Measurements from ENCODE around the gene JUP.

Gene JUP

GRCh38 chr17:41799366-41799765 lies 12.9 kb upstream of the JUP start:
- Histone ChIP-seq H3K36me3 (ENCODE audit: low read length) (no peaks in the 10 kb centered on the region), H3K9me3 (ENCODE audit: insufficient read depth, low read length) (no peaks in the 10 kb centered on the region), H3K79me2 (ENCODE audit: insufficient read depth, low read length) (no peaks in the 10 kb centered on the region), H3K27ac (ENCODE audit: low read depth, low read length) (no peak overlapping the region), H3F3A (ENCODE audit: insufficient read depth) (no peaks in the 10 kb centered on the region), H3K9ac (ENCODE audit: low read length) (no peak overlapping the region), H3K9me2 (replicated peaks; ENCODE audit: insufficient read depth, low read length) (no peaks in the 10 kb centered on the region), H4K20me1 (ENCODE audit: low read depth, low read length) (no peaks in the 10 kb centered on the region), H3K27me3 (ENCODE audit: low read length) (no peaks in the 10 kb centered on the region), H3K4me3 (ENCODE audit: insufficient read depth, low read length, poor library complexity, severe bottlenecking) (no peak overlapping the region), H2AFZ (ENCODE audit: low read depth, low read length, severe bottlenecking) (no peak overlapping the region), H3K4me2 (ENCODE audit: low read depth, low read length, poor library complexity, severe bottlenecking) (no peak overlapping the region)
- no peak for TF ChIP-seq EZH2phosphoT487 (conservative IDR thresholded peaks at IDR 0.05; ENCODE audit: low read length)

GRCh38 chr17:41797377-41797776 lies 10.9 kb upstream of the JUP start:
- Histone ChIP-seq H3K27me3 (ENCODE audit: low read length) (no peaks in the 10 kb centered on the region), H3K9ac (ENCODE audit: low read length) (no peak overlapping the region), H3K36me3 (ENCODE audit: low read length) (no peaks in the 10 kb centered on the region), H3F3A (ENCODE audit: insufficient read depth) (no peaks in the 10 kb centered on the region), H3K4me2 (ENCODE audit: low read depth, low read length, poor library complexity, severe bottlenecking) (no peak overlapping the region), H3K9me3 (ENCODE audit: insufficient read depth, low read length) (no peaks in the 10 kb centered on the region), H3K79me2 (ENCODE audit: insufficient read depth, low read length) (no peaks in the 10 kb centered on the region), H2AFZ (ENCODE audit: low read depth, low read length, severe bottlenecking) (no peak overlapping the region), H4K20me1 (ENCODE audit: low read depth, low read length) (no peaks in the 10 kb centered on the region), H3K9me2 (replicated peaks; ENCODE audit: insufficient read depth, low read length) (no peaks in the 10 kb centered on the region), H3K27ac (ENCODE audit: low read depth, low read length) (no peak overlapping the region), H3K4me3 (ENCODE audit: insufficient read depth, low read length, poor library complexity, severe bottlenecking) (no peak overlapping the region)
- TF ChIP-seq EZH2phosphoT487 (conservative IDR thresholded peaks at IDR 0.05; ENCODE audit: low read length) (no peak), CTCF (IDR thresholded peaks at IDR 0.05; ENCODE audit: insufficient read depth, low read length, poor library complexity, severe bottlenecking) (no peak)

- no peaks in the 10 kb centered on the region for H3K36me3 ChIP-seq (ENCODE audit: low read length)
- TF ChIP-seq CTCF (IDR thresholded peaks at IDR 0.05; ENCODE audit: insufficient read depth, low read length, poor library complexity, severe bottlenecking) (no peak), EZH2phosphoT487 (conservative IDR thresholded peaks at IDR 0.05; ENCODE audit: low read length) (no peak)
- no peaks in the 10 kb centered on the region for H3K9me2 ChIP-seq (replicated peaks; ENCODE audit: insufficient read depth, low read length)
- no peaks in the 10 kb centered on the region for H4K20me1 ChIP-seq (ENCODE audit: low read depth, low read length)
- H3K27me3 ChIP-seq (ENCODE audit: low read length) = no peaks in the 10 kb centered on the region
- H3F3A ChIP-seq (ENCODE audit: insufficient read depth) = no peaks in the 10 kb centered on the region
- H3K9me3 ChIP-seq (ENCODE audit: insufficient read depth, low read length) = no peaks in the 10 kb centered on the region
- no peak overlapping the region for H2AFZ ChIP-seq (ENCODE audit: low read depth, low read length, severe bottlenecking)
- H3K79me2 ChIP-seq (ENCODE audit: insufficient read depth, low read length) = no peaks in the 10 kb centered on the region
- H3K4me2 ChIP-seq (ENCODE audit: low read depth, low read length, poor library complexity, severe bottlenecking) = no peak overlapping the region
- no peak overlapping the region for H3K9ac ChIP-seq (ENCODE audit: low read length)
- no peak overlapping the region for H3K4me3 ChIP-seq (ENCODE audit: insufficient read depth, low read length, poor library complexity, severe bottlenecking)
- H3K27ac ChIP-seq (ENCODE audit: low read depth, low read length) = no peak overlapping the region
Measured at GRCh38 chr17:41796121-41796895, 9.8 kb upstream of the JUP start.

GRCh38 chr17:41794540-41794975 lies 8.0 kb upstream of the JUP start:
- Histone ChIP-seq H3K9ac (ENCODE audit: low read length) (no peak overlapping the region), H2AFZ (ENCODE audit: low read depth, low read length, severe bottlenecking) (no peak overlapping the region), H3K27ac (ENCODE audit: low read depth, low read length) (no peak overlapping the region), H3K4me3 (ENCODE audit: insufficient read depth, low read length, poor library complexity, severe bottlenecking) (no peak overlapping the region), H3K27me3 (ENCODE audit: low read length) (no peaks in the 10 kb centered on the region), H3K9me3 (ENCODE audit: insufficient read depth, low read length) (no peaks in the 10 kb centered on the region), H3K4me2 (ENCODE audit: low read depth, low read length, poor library complexity, severe bottlenecking) (no peak overlapping the region), H3K9me2 (replicated peaks; ENCODE audit: insufficient read depth, low read length) (no peaks in the 10 kb centered on the region), H3K36me3 (ENCODE audit: low read length) (no peaks in the 10 kb centered on the region), H3F3A (ENCODE audit: insufficient read depth) (no peaks in the 10 kb centered on the region), H4K20me1 (ENCODE audit: low read depth, low read length) (no peaks in the 10 kb centered on the region), H3K79me2 (ENCODE audit: insufficient read depth, low read length) (no peaks in the 10 kb centered on the region)
- TF ChIP-seq EZH2phosphoT487 (conservative IDR thresholded peaks at IDR 0.05; ENCODE audit: low read length) (no peak), CTCF (IDR thresholded peaks at IDR 0.05; ENCODE audit: insufficient read depth, low read length, poor library complexity, severe bottlenecking) (no peak)

Data from SU-DHL-6 (cell line).